K562 (cell line): Measurements from ENCODE around the gene RNF168. TPM values are rescaled to one million over a fixed set of nuclear protein-coding genes. Genes with fewer than 3 reads are reported as not detected.

Experiments used
- ATAC-seq: fragments of 200-7000 bp; cut with Tn5 transposase; 3 replicates; pipeline ENCODE4 v1.9.1; 2020; ENCODE audit warnings: moderate library complexity
- BruUV-seq: library from RNA; stranded (reverse); fragments of 400-500 nt; replicated peaks from 2 replicates; lab custom pipeline; 2021; lab: Mats Ljungman, UMichigan
- CTCF ChIA-PET: fragments of 300-600 bp; formaldehyde crosslinking; extraction: SDS; loops from one replicate; lab custom pipeline; 2021; ENCODE audit warnings: low intra/inter-chr PET ratio; lab: Yijun Ruan, JAX
- POLR2A ChIA-PET: fragments of 300-600, 350-650 bp; sonication (Branson Sonifier 250); formaldehyde crosslinking; extraction: SDS; loops from one replicate; lab custom pipeline; 2021; ENCODE audit warnings: antibody characterized with exemption, inconsistent platforms; lab: Yijun Ruan, JAX
- DNase-seq, 4 experiments: peaks; one replicate each; pipeline versions ENCODE4 v3.0.0 to v3.0.0-alpha.2; 2011 to 2018; ENCODE audit warnings: low spot score in 3 of 4, mixed read lengths in 3 of 4; ENCODE audit errors: extremely low read depth in 1 of 4
- FAIRE-seq: peaks from 2 replicates; lab custom pipeline; 2011; peaks lifted over from hg19 to GRCh38; lab: Jason Lieb, UNC
- H2AFZ ChIP-seq: 2 replicates; pipeline ENCODE4 v1.6.0; 2011; ENCODE audit warnings: low read depth, low read length, control low read depth, inconsistent platforms
- H3K27ac ChIP-seq: fragments of 200-600 bp; 3 replicates; pipeline ENCODE4 v1.8.0; 2011; ENCODE audit warnings: low read depth, mild to moderate bottlenecking, control low read depth, inconsistent platforms, low read length, moderate library complexity, mixed read lengths; ENCODE audit errors: extremely low read depth
- H3K27me3 ChIP-seq, 2 experiments: fragments of 300-600 bp in 1 of 2; 2 replicates in 1 of 2; 3 replicates in 1 of 2; pipeline versions ENCODE4 v1.6.0 to v1.8.0; 2011; ENCODE audit warnings: inconsistent platforms in 2 of 2, low read length in 2 of 2, mild to moderate bottlenecking in 1 of 2, mixed read lengths in 1 of 2, moderate library complexity in 1 of 2; ENCODE audit not compliant: control insufficient read depth in 2 of 2, insufficient read depth in 2 of 2
- H3K36me3 ChIP-seq: fragments of 300-600 bp; 3 replicates; pipeline ENCODE4 v1.8.0; 2011; ENCODE audit warnings: mild to moderate bottlenecking, low read length, inconsistent platforms; ENCODE audit not compliant: control insufficient read depth, insufficient read depth
- H3K4me1 ChIP-seq, 2 experiments: fragments of 200-600 bp in 1 of 2; replicated peaks in 1 of 2; 2 replicates in 1 of 2; 3 replicates in 1 of 2; pipeline versions ENCODE4 v1.5.1 to v1.8.0; 2011; ENCODE audit warnings: inconsistent platforms in 2 of 2, low read length in 2 of 2, mild to moderate bottlenecking in 1 of 2, mixed read lengths in 1 of 2, moderate library complexity in 1 of 2; ENCODE audit not compliant: control insufficient read depth in 2 of 2, insufficient read depth in 2 of 2
- H3K4me2 ChIP-seq: 2 replicates; pipeline ENCODE4 v1.6.1; 2011; ENCODE audit warnings: low read length, control low read depth, inconsistent platforms, mixed read lengths; ENCODE audit not compliant: insufficient read depth
- H3K4me3 ChIP-seq: fragments of 200-600 bp; sonication (generic), shearing (Covaris generic); 2 replicates; pipeline ENCODE4 v1.5.1; 2016; ENCODE audit warnings: control low read depth, inconsistent platforms
- H3K79me2 ChIP-seq: fragments of 200-600 bp; 3 replicates; pipeline ENCODE4 v1.8.0; 2011; ENCODE audit warnings: low read length, inconsistent platforms; ENCODE audit not compliant: control insufficient read depth, insufficient read depth
- H3K9ac ChIP-seq, 2 experiments: 2 replicates each; pipeline versions ENCODE4 v1.6.0 to v1.6.1; 2011; ENCODE audit warnings: low read depth in 2 of 2, low read length in 2 of 2, control low read depth in 1 of 2, inconsistent platforms in 1 of 2, mild to moderate bottlenecking in 1 of 2, mixed read lengths in 1 of 2; ENCODE audit not compliant: insufficient read depth in 1 of 2
- H3K9me1 ChIP-seq: one replicate; pipeline ENCODE4 v1.6.0; 2011; ENCODE audit warnings: inconsistent platforms, mild to moderate bottlenecking, low read length, moderate library complexity; ENCODE audit not compliant: control insufficient read depth, insufficient read depth
- H3K9me3 ChIP-seq: replicated peaks from 2 replicates; pipeline ENCODE4 v1.5.1; 2011; ENCODE audit warnings: low read depth, low read length, inconsistent platforms; ENCODE audit not compliant: control insufficient read depth, insufficient read depth
- H4K20me1 ChIP-seq: replicated peaks from 2 replicates; pipeline ENCODE4 v1.6.1; 2011; ENCODE audit warnings: low read length, inconsistent platforms, mixed read lengths; ENCODE audit not compliant: control insufficient read depth, insufficient read depth
- CCNT2 ChIP-seq: IDR thresholded peaks from 2 replicates; pipeline ENCODE4 v1.6.1; 2011; ENCODE audit warnings: borderline replicate concordance, low read depth, mild to moderate bottlenecking, moderate library complexity, mixed read lengths, low read length; ENCODE audit not compliant: insufficient read length; ENCODE audit errors: extremely low read depth
- CEBPB ChIP-seq: fragments of 450-650 bp; IDR thresholded peaks from 2 replicates; pipeline ENCODE4 v1.6.1; 2016; ENCODE audit warnings: missing genetic modification characterization, missing compliant biosample characterization
- CEBPG ChIP-seq, 3 experiments: fragments of 200-800 bp in 1 of 3; sonication (Bioruptor generic) in 1 of 3; sonication (generic) in 1 of 3; formaldehyde crosslinking in 1 of 3; IDR thresholded peaks in 2 of 3; conservative IDR thresholded peaks in 1 of 3; 2 replicates each; pipeline versions ENCODE4 v1.6.1 to v1.8.0; 2016 to 2022; ENCODE audit warnings: missing compliant biosample characterization in 2 of 3, missing genetic modification characterization in 2 of 3, mild to moderate bottlenecking in 1 of 3, missing genetic modification reagents in 1 of 3
- CGGBP1 ChIP-seq: fragments of 250-450 bp; sonication (Bioruptor Pico); IDR thresholded peaks from 2 replicates; pipeline ENCODE4 v1.9.0; 2021; ENCODE audit warnings: mild to moderate bottlenecking
- DLX4 ChIP-seq: fragments of 250-450 bp; sonication (Bioruptor Pico); IDR thresholded peaks from 2 replicates; pipeline ENCODE4 v1.6.1; 2021; ENCODE audit warnings: mild to moderate bottlenecking
- EHMT2 ChIP-seq: fragments of 450-650 bp; IDR thresholded peaks from 2 replicates; pipeline ENCODE4 v1.6.1; 2018; ENCODE audit warnings: antibody characterized with exemption
- MBD1 ChIP-seq: fragments of 250-450 bp; sonication (Bioruptor Pico); IDR thresholded peaks from 2 replicates; pipeline ENCODE4 v1.8.0; 2022; ENCODE audit warnings: inconsistent platforms
- TFAM ChIP-seq: fragments of 250-450 bp; sonication (Bioruptor Pico); conservative IDR thresholded peaks from 2 replicates; pipeline ENCODE4 v1.5.0; 2021; ENCODE audit warnings: mild to moderate bottlenecking, moderate library complexity
- ZNF121 ChIP-seq: sonication (generic); formaldehyde crosslinking; conservative IDR thresholded peaks from 2 replicates; pipeline ENCODE4 v1.8.0; 2022; ENCODE audit warnings: missing genetic modification reagents
- ZNF212 ChIP-seq: fragments of 450-650 bp; formaldehyde crosslinking; IDR thresholded peaks from 2 replicates; pipeline ENCODE4 v1.4.0; 2020; ENCODE audit warnings: mild to moderate bottlenecking
- WGBS: fragments of 100-300 bp; shearing (Covaris generic); methylation state at CpG from one replicate; pipeline ENCODE4 v1.1.6; 2016; ENCODE audit warnings: low coverage, mixed read lengths; ENCODE audit not compliant: insufficient coverage; ENCODE audit errors: missing lambda C conversion rate; 5-methylcytosine and 5-hydroxymethylcytosine counted together
- in situ Hi-C: fragments of 300-500 bp; cut with MboI; formaldehyde crosslinking; loops from 4 replicates; pipeline ENCODE4 v1.15.0; 2018; ENCODE audit warnings: inconsistent platforms, mixed read lengths
- intact Hi-C: fragments of 100-400 bp; cut with micrococcal nuclease; formaldehyde crosslinking; loops from 2 replicates; pipeline ENCODE4 v1.14.2; 2022
- polyA plus RNA-seq, 8 experiments: library from polyadenylated mRNA; depleted of rRNA in 4 of 8; stranded (reverse) in 5 of 8; unstranded in 3 of 8; fragments of >200 nt; fragmentation: Nextera tagmentation in 2 of 8; fragmentation: Illumina TruSeq in 1 of 8; extraction: Ambion mirVana in 2 of 8; extraction: Trizol in 1 of 8; gene quantifications; 2 replicates each; pipeline versions ENCODE4 v1.2.1 to v1.2.3, GENCODE V29; 2011 to 2014; ENCODE audit warnings: inconsistent platforms in 1 of 8, missing spikeins in 1 of 8
- total RNA-seq, 7 experiments: library from RNA; depleted of rRNA in 6 of 7; stranded (reverse); fragments of >200 nt in 6 of 7; fragmentation: Illumina TruSeq in 2 of 7; extraction: Trizol in 2 of 7; gene quantifications; 2 replicates each; pipeline versions ENCODE4 v1.2.1 to v1.2.3, GENCODE V29; 2011 to 2021; ENCODE audit warnings: low replicate concordance in 1 of 7

The RNF168 gene
- total and polyA plus RNA-seq, 9 of the 15 experiments (the other 6 are each of a cell fraction or from before 2014, with no cell fraction given): 6.0 to 32.1 (median 16.6) TPM

- Histone ChIP-seq H4K20me1 (peaks cover 21% of the 10 kb centered on the region; the same call in 1 of the 2 replicates), H3K9me1 (no peaks in the 10 kb centered on the region), H3K36me3 (peaks cover 58% of the 10 kb centered on the region; the same call in 2 of the 3 replicates), H3K4me3 (no peak overlapping the region), H3K9ac (no peak overlapping the region), H3K4me1 (peaks cover 3 to 18% of the 10 kb centered on the region in 2 experiments; a peak in 4 of 5 replicates), H3K79me2 (peaks cover 99% of the 10 kb centered on the region), H3K27me3 (no peaks in the 10 kb centered on the region), H2AFZ (no peak overlapping the region), H3K4me2 (peak overlapping the region; percentile 95; the same call in 1 of the 2 replicates), H3K27ac (no peak overlapping the region), H3K9me3 (no peaks in the 10 kb centered on the region)
- no peak for FAIRE-seq
- 82% methylated on average over 7 of the region's 8 CpGs for WGBS
- no peak for ATAC-seq
- in situ Hi-C loops: no loop called here
- intact Hi-C loops: no loop called here
- no TSS peak for BruUV-seq
- no peak for DNase-seq
- no peak for TF ChIP-seq CGGBP1
- no peak for TF ChIP-seq DLX4 (CRISPR knock-in tag)
- TF ChIP-seq MBD1 (CRISPR knock-in tag): no peak
- no peak for TF ChIP-seq ZNF212 (CRISPR knock-in tag)
- 0 out of 2 replicates have a peak, but pooled peaks have one; percentile 17 for TF ChIP-seq CEBPG (CRISPR knock-in tag; IDR thresholded peaks at IDR 0.05)
- peak in 1 of 2 experiments; percentile 67; a peak in 1 of 4 replicates for TF ChIP-seq CEBPG (tag; conservative IDR thresholded peaks at IDR 0.05 in 1 of 2, IDR thresholded peaks at IDR 0.05 in 1 of 2)
- TF ChIP-seq CCNT2: no peak
- no peak for TF ChIP-seq TFAM
- TF ChIP-seq CEBPB (tag): peak; percentile 82
- TF ChIP-seq EHMT2: no peak
- TF ChIP-seq ZNF121 (CRISPR knock-in tag): no peak
- ChIA-PET CTCF (no interaction called here), POLR2A (interaction anchor here (1.2 to 1.4 kb wide), 2 partner anchors 9 to 11 kb away, joined by 5 to 6 read pairs; no protein-coding TSS in a partner anchor)
Measured at GRCh38 chr3:196498297-196498696, 5.3 kb downstream of the RNF168 start.
